Measurements from ENCODE around the gene NPBWR2. TPM values are rescaled to one million over a fixed set of nuclear protein-coding genes. Genes with fewer than 3 reads are reported as not detected.
A peak's percentile ranks its signal among the peaks of the same experiment; 100 is the strongest.

NPBWR2 gene
- total and polyA plus RNA-seq, 2 donors (not counting 3 experiments of a cell fraction or from before 2014, with no cell fraction given): not detected

DNA sequence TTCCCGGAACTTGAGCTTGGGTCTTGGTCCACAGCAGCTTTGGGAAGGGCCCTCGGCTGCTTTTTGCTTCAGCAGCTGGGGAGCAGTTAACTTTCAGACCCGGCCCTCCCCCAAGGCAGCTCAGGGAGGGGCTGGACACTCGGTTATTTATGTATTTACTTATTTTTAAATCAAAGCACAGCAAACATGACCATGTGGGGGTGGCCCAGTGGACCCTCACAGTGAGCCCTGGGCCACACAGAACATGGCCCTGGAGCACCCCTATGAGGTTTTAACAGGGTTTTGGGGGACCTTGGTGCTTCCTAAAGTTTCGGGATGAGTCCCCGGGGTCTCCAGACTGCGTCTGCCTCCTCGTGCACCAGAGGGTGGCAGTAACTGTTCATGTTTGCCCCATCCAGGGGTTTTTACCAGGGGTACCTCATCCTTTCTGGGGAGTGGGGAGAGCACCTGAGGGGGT is 26.6 kb upstream of the NPBWR2 start:
- no peak for FAIRE-seq
- dilution Hi-C loops (cut with MboI; ENCODE audit: extremely low pct_ligation_motif_present, low sequenced_read_pairs): no loop called here

DNA sequence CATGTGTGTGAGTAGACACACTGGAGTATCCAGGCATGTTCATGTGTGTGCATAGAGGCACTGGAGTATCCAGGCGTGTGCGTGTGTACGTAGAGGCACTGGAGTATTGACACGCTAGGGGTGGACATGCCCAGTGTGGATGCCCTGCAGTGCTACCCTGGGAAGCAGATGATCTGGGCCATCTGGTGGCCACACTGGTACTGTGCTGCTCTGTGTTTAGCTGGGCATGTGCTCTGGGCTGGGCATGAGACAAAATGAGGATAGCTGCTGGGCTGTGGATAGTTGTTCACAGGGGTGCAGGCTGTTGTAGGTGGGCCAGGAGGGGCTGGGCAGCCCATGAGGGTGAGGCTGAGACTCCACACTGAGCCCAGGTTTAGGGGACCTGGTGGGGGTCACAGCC is 24.0 kb upstream of the NPBWR2 start:
- dilution Hi-C loops (cut with MboI; ENCODE audit: extremely low pct_ligation_motif_present, low sequenced_read_pairs) (no loop called here), intact Hi-C loops (cut with micrococcal nuclease) (no loop called here)
- Histone ChIP-seq H3K9me3 (replicated peaks; ENCODE audit: control insufficient read depth, insufficient read depth, low read length) (no peaks in the 10 kb centered on the region), H3K9me1 (replicated peaks; ENCODE audit: control insufficient read depth, extremely low read depth, insufficient read depth, low read length) (no peaks in the 10 kb centered on the region), H3K36me3 (ENCODE audit: control insufficient read depth in 2 of 2, extremely low read depth in 1 of 2, insufficient read depth in 2 of 2, low read length in 2 of 2) (no peaks in the 10 kb centered on the region), H3K27me3 (ENCODE audit: control insufficient read depth in 2 of 2, insufficient read depth in 2 of 2, low read length in 2 of 2) (peaks cover 0 to 6% of the 10 kb centered on the region in 2 experiments), H4K20me1 (replicated peaks; ENCODE audit: control insufficient read depth, extremely low read depth, insufficient read depth, low read length) (no peaks in the 10 kb centered on the region), H3K79me2 (ENCODE audit: control insufficient read depth, insufficient read depth, low read length) (no peaks in the 10 kb centered on the region), H3K4me1 (ENCODE audit: control insufficient read depth, extremely low read depth, insufficient read depth, low read length) (no peaks in the 10 kb centered on the region), H3K4me3 (replicated peaks in 1 of 3; ENCODE audit: insufficient read depth in 1 of 3, low read depth in 1 of 3, low read length in 3 of 3) (no peak overlapping the region), H3K27ac (ENCODE audit: insufficient read depth, low read depth, low read length) (no peak overlapping the region), H2AFZ (ENCODE audit: low read depth, low read length) (no peak overlapping the region), H3K4me2 (ENCODE audit: insufficient read depth, low read length) (no peak overlapping the region), H3K9ac (replicated peaks; ENCODE audit: extremely low read depth, insufficient read depth, low read length) (no peak overlapping the region)
- no peak for DNase-seq (ENCODE audit: low read depth, low spot score)
- ChIA-PET POLR2A (no interaction called here), CTCF (interaction anchor here (0.6 to 1.0 kb wide), 3 partner anchors 10 to 266 kb away, joined by 3 to 5 read pairs (median 3); partner anchors contain the start of gene TPD52L2)
- no TSS peak for BruUV-seq (replicated peaks)
- peak; percentile 15 for FAIRE-seq
- TF ChIP-seq POLR2A (IDR thresholded peaks at IDR 0.05; ENCODE audit: low read depth, low read length) (no peak), MYC (IDR thresholded peaks at IDR 0.05; ENCODE audit: low read depth, low read length) (no peak), EZH2 (IDR thresholded peaks at IDR 0.05; ENCODE audit: borderline replicate concordance, low read depth, low read length, severe bottlenecking) (no peak), JUN (IDR thresholded peaks at IDR 0.05; ENCODE audit: borderline replicate concordance, insufficient read depth, insufficient read length, low read depth) (no peak)
- TF ChIP-seq, protein P1, sequence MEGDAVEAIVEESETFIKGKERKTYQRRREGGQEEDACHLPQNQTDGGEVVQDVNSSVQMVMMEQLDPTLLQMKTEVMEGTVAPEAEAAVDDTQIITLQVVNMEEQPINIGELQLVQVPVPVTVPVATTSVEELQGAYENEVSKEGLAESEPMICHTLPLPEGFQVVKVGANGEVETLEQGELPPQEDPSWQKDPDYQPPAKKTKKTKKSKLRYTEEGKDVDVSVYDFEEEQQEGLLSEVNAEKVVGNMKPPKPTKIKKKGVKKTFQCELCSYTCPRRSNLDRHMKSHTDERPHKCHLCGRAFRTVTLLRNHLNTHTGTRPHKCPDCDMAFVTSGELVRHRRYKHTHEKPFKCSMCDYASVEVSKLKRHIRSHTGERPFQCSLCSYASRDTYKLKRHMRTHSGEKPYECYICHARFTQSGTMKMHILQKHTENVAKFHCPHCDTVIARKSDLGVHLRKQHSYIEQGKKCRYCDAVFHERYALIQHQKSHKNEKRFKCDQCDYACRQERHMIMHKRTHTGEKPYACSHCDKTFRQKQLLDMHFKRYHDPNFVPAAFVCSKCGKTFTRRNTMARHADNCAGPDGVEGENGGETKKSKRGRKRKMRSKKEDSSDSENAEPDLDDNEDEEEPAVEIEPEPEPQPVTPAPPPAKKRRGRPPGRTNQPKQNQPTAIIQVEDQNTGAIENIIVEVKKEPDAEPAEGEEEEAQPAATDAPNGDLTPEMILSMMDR (IDR thresholded peaks at IDR 0.05; ENCODE audit: extremely low read depth in 1 of 2, insufficient read depth in 1 of 2, low read depth in 1 of 2, low read length in 2 of 2): peak in 1 of 2 donors; percentile 48

More for the DNA sequence above, 26.6 kb upstream of the NPBWR2 start:
- Histone ChIP-seq H2AFZ (ENCODE audit: low read depth, low read length) (no peak overlapping the region), H3K4me2 (ENCODE audit: insufficient read depth, low read length) (no peak overlapping the region), H3K4me3 (replicated peaks in 1 of 3; ENCODE audit: insufficient read depth in 1 of 3, low read depth in 1 of 3, low read length in 3 of 3) (no peak overlapping the region), H3K27me3 (ENCODE audit: control insufficient read depth in 2 of 2, insufficient read depth in 2 of 2, low read length in 2 of 2) (no peaks in the 10 kb centered on the region), H3K4me1 (ENCODE audit: control insufficient read depth, extremely low read depth, insufficient read depth, low read length) (no peaks in the 10 kb centered on the region), H3K9me1 (replicated peaks; ENCODE audit: control insufficient read depth, extremely low read depth, insufficient read depth, low read length) (no peaks in the 10 kb centered on the region), H3K27ac (ENCODE audit: insufficient read depth, low read depth, low read length) (no peak overlapping the region), H3K79me2 (ENCODE audit: control insufficient read depth, insufficient read depth, low read length) (no peaks in the 10 kb centered on the region), H3K9me3 (replicated peaks; ENCODE audit: control insufficient read depth, insufficient read depth, low read length) (no peaks in the 10 kb centered on the region), H4K20me1 (replicated peaks; ENCODE audit: control insufficient read depth, extremely low read depth, insufficient read depth, low read length) (no peaks in the 10 kb centered on the region), H3K9ac (replicated peaks; ENCODE audit: extremely low read depth, insufficient read depth, low read length) (no peak overlapping the region), H3K36me3 (ENCODE audit: control insufficient read depth in 2 of 2, extremely low read depth in 1 of 2, insufficient read depth in 2 of 2, low read length in 2 of 2) (no peaks in the 10 kb centered on the region)
- intact Hi-C loops (cut with micrococcal nuclease): no loop called here
- ChIA-PET POLR2A (no interaction called here), CTCF (no interaction called here)
- DNase-seq (ENCODE audit: low read depth, low spot score): no peak
- TF ChIP-seq POLR2A (IDR thresholded peaks at IDR 0.05; ENCODE audit: low read depth, low read length) (no peak), POLR2AphosphoS5 (IDR thresholded peaks at IDR 0.05; ENCODE audit: insufficient read depth, low read depth, low read length) (no peak), FOS (IDR thresholded peaks at IDR 0.05; ENCODE audit: borderline replicate concordance, insufficient read depth, low read length) (no peak), MYC (IDR thresholded peaks at IDR 0.05; ENCODE audit: low read depth, low read length) (no peak), JUN (IDR thresholded peaks at IDR 0.05; ENCODE audit: borderline replicate concordance, insufficient read depth, insufficient read length, low read depth) (no peak), EZH2 (IDR thresholded peaks at IDR 0.05; ENCODE audit: borderline replicate concordance, low read depth, low read length, severe bottlenecking) (no peak), GATA2 (IDR thresholded peaks at IDR 0.05; ENCODE audit: insufficient read depth, insufficient read length, low read depth, low read length) (no peak)
- TF ChIP-seq, protein P1 (IDR thresholded peaks at IDR 0.05; ENCODE audit: extremely low read depth in 1 of 2, insufficient read depth in 1 of 2, low read depth in 1 of 2, low read length in 2 of 2): no peak
- no TSS peak for BruUV-seq (replicated peaks)
